HEK293T (cell line): ENCODE results near the gene LEPR.

Experiments used
- BHLHE40 ChIP-seq: fragments of 450-650 bp; IDR thresholded peaks from 2 replicates; pipeline ENCODE4 v1.6.1; 2016; ENCODE audit warnings: mild to moderate bottlenecking, moderate library complexity, borderline replicate concordance
- CTBP1 ChIP-seq: fragments of 450-650 bp; IDR thresholded peaks from 2 replicates; pipeline ENCODE4 v1.6.1; 2016; ENCODE audit warnings: borderline replicate concordance
- ELF4 ChIP-seq: fragments of 450-650 bp; IDR thresholded peaks from 2 replicates; pipeline ENCODE4 v1.6.1; 2017; ENCODE audit warnings: antibody characterized with exemption
- FOXM1 ChIP-seq: fragments of 450-650 bp; IDR thresholded peaks from 2 replicates; pipeline ENCODE4 v1.6.1; 2017; ENCODE audit warnings: mild to moderate bottlenecking, borderline replicate concordance
- L3MBTL2 ChIP-seq: fragments of 450-650 bp; conservative IDR thresholded peaks from 2 replicates; pipeline ENCODE4 v1.6.1; 2016; ENCODE audit warnings: mild to moderate bottlenecking
- NFRKB ChIP-seq: fragments of 450-650 bp; IDR thresholded peaks from 2 replicates; pipeline ENCODE4 v1.6.1; 2016; ENCODE audit warnings: mild to moderate bottlenecking, moderate library complexity
- SP1 ChIP-seq: fragments of 450-650 bp; IDR thresholded peaks from 2 replicates; pipeline ENCODE4 v1.6.1; 2017
- SUZ12 ChIP-seq: fragments of 450-650 bp; IDR thresholded peaks from 2 replicates; pipeline ENCODE4 v1.6.1; 2016; ENCODE audit warnings: mild to moderate bottlenecking
- ZNF384 ChIP-seq: fragments of 450-650 bp; IDR thresholded peaks from 2 replicates; pipeline ENCODE4 v1.6.1; 2016
- TF ChIP-seq, protein P1 (sequence below): fragments of 450-650 bp; IDR thresholded peaks from 2 replicates; pipeline ENCODE4 v1.6.1; 2016

- TF ChIP-seq SP1 (no peak), SUZ12 (no peak), L3MBTL2 (no peak), NFRKB (no peak), ELF4 (no peak), BHLHE40 (no peak), ZNF384 (no peak), CTBP1 (no peak), FOXM1 (no peak)
- TF ChIP-seq, protein P1, sequence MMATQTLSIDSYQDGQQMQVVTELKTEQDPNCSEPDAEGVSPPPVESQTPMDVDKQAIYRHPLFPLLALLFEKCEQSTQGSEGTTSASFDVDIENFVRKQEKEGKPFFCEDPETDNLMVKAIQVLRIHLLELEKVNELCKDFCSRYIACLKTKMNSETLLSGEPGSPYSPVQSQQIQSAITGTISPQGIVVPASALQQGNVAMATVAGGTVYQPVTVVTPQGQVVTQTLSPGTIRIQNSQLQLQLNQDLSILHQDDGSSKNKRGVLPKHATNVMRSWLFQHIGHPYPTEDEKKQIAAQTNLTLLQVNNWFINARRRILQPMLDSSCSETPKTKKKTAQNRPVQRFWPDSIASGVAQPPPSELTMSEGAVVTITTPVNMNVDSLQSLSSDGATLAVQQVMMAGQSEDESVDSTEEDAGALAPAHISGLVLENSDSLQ: no peak
Measured at GRCh38 chr1:65422241-65423203, 2.1 kb downstream of the LEPR start.
